GM13976 (cell line): ENCODE measurements around the gene RPS21.
A peak's percentile ranks its signal among the peaks of the same experiment; 100 is the strongest.

Experiments used
- DNase-seq: peaks from one replicate; pipeline ENCODE4 v3.0.0; 2012; ENCODE audit warnings: low spot score
- CTCF ChIP-seq: IDR thresholded peaks from 2 replicates; pipeline ENCODE4 v1.5.1; 2012; ENCODE audit warnings: borderline replicate concordance, mild to moderate bottlenecking; ENCODE audit not compliant: insufficient read depth; ENCODE audit errors: extremely low read depth, missing control alignments, control extremely low read depth
- in situ Hi-C: fragments of 300-500 bp; cut with MboI; formaldehyde crosslinking; loops from one replicate; pipeline ENCODE4 v1.12.0; 2022; ENCODE audit warnings: low sequenced_read_pairs, mixed read lengths, inconsistent platforms; ENCODE audit not compliant: unreplicated experiment

Gene RPS21

DNA sequence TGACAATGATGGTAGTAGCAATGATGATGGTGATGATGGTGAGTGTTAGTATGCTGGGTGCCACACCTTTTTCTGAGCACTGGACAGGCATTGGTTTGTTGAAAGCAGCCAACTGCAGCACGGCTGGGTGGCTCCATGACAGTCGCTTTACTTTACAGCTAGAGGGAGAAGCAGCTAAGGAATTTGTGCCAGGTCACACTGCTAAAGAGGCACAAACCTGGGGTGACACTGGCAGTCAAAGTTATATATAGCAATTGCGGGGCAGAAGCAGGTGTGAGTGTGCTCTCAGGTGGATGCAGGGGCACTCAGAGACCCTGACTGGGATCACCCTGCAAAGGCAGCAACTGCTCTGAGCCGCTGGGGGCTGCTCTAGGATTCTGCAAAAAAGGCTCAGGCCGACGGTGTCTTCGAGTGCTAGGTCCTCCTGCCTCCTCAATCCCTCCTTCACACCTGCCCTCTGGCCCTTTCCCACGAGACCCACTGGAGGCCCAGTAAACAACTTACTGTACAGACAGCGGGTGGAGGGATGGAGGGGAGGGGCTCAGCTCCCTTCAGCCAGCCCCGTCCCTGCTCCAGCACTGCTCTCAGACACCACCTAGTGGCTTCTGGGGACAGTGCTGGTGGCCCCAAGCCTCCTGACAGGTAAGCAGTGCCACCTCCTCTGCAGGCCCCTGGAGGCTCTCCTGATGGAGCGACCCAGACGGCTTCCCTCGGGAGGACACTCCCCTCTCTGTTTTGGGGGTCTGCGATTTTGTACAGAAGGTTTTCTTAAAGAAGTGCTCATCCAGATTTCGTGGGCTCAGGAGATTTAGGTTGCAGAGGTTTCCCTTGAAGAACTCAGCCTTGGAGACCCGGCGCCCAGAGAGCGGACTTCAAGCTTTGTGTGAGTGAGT lies 4.4 kb upstream of the RPS21 start:
- peak; percentile 93 for TF ChIP-seq CTCF
- in situ Hi-C loops = loop anchor here (10.0 kb wide), 1 partner anchor 78 kb away; the partner anchor contains the start of gene ADRM1
- peak; percentile 87 for DNase-seq

DNA sequence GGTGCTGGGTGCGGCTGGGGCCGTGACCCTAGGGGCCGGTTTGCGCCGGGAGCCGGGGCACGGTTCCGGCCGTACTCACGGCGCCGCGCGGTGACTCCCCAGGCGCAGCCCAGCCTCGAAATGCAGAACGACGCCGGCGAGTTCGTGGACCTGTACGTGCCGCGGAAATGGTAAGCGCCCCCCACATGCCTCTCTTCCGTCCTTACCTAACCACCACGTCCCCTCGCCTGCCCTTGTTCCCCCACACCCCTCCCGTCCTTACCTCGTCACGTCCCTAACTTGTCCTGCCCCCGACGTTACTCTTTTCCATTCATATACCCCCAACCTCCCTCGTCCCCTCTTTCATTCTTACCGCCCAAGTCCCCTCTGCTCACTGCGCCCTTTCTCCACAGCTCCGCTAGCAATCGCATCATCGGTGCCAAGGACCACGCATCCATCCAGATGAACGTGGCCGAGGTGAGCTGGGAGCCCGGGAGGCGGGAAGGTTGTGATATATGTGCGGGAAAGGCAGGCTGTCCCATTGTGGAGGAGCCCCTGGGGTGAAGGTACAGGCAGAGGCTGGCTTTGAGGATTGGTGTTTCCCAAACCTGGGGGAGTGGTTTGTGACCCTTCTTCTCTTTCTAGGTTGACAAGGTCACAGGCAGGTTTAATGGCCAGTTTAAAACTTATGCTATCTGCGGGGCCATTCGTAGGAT lies 463 bp downstream of the RPS21 start:
- TF ChIP-seq CTCF = no peak
- in situ Hi-C loops = loop anchor here (10.0 kb wide), 1 partner anchor 83 kb away; the partner anchor contains the start of gene ADRM1
- DNase-seq = no peak

GRCh38 chr20:62387933-62388635 lies 1.2 kb downstream of the RPS21 start:
- TF ChIP-seq CTCF = no peak
- in situ Hi-C loops = loop anchor here (10.0 kb wide), 1 partner anchor 83 kb away; the partner anchor contains the start of gene ADRM1
- no peak for DNase-seq

GRCh38 chr20:62388839-62389600 lies 2.1 kb downstream of the RPS21 start:
- TF ChIP-seq CTCF = no peak

DNA sequence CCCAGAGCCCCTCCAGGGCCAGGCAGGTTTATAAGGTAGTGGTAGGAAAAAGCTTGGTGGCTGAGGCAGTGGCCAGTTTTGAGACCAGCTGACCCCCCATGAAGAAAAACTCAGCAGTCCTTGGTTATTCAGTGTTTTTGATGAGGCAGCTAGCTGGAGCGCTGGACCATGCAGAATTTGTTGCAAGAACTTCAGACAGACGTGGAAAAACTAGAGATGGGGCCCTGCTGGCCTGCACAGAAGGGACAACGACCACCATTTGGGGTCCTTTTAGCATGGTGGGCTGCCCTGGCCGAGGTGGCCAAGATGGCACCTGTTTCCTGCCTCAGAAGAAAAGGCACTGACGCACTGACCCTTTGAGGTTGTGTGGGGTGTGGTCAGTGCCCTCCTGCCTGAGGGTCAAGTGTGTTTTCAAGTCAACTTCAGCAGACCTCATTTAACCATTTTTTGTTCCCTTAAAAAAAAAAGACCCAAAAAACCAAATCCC lies 2.7 kb downstream of the RPS21 start:
- in situ Hi-C loops = loop anchor here (10.0 kb wide), 1 partner anchor 85 kb away; the partner anchor contains the start of gene ADRM1
- no peak for DNase-seq
- TF ChIP-seq CTCF = no peak

More at GRCh38 chr20:62388839-62389600, 2.1 kb downstream of the RPS21 start:
- no peak for DNase-seq
- in situ Hi-C loops = loop anchor here (10.0 kb wide), 1 partner anchor 84 kb away; the partner anchor contains the start of gene ADRM1
